IPS-18a (cell line): Measurements from ENCODE around the gene B9D1.
A peak's percentile ranks its signal among the peaks of the same experiment; 100 is the strongest.

Experiments
- H3K27ac ChIP-seq: one replicate; pipeline ENCODE4 v1.5.1; 2013; ENCODE audit warnings: low read length
- H3K27me3 ChIP-seq: one replicate; pipeline ENCODE4 v1.6.1; 2013; ENCODE audit warnings: mild to moderate bottlenecking, low read length; ENCODE audit not compliant: control insufficient read depth, insufficient read depth
- H3K36me3 ChIP-seq: one replicate; pipeline ENCODE4 v1.6.1; 2013; ENCODE audit warnings: low read depth, low read length; ENCODE audit not compliant: control insufficient read depth
- H3K4me1 ChIP-seq: one replicate; pipeline ENCODE4 v1.6.1; 2013; ENCODE audit warnings: low read depth, low read length; ENCODE audit not compliant: control insufficient read depth
- H3K4me3 ChIP-seq: one replicate; pipeline ENCODE4 v1.5.1; 2013; ENCODE audit warnings: low read length
- H3K9ac ChIP-seq: one replicate; pipeline ENCODE4 v1.6.1; 2013; ENCODE audit warnings: mild to moderate bottlenecking, low read length, moderate library complexity
- H3K9me3 ChIP-seq: one replicate; pipeline ENCODE4 v1.6.1; 2013; ENCODE audit warnings: low read depth, low read length; ENCODE audit not compliant: control insufficient read depth

The B9D1 gene

GRCh38 chr17:19386974-19387920 is 24.7 kb upstream of the B9D1 start, which contains the start of gene MFAP4:
Gene MFAP4, minus strand, starts transcription at chr17:19387190. Its CDS starts 35 bp downstream, at chr17:19387155.
- H3K4me3 ChIP-seq = peak within 1 kb of the TSS; percentile 19
- no peaks in the 10 kb centered on the region for H3K9me3 ChIP-seq
- peaks cover 19% of the 10 kb centered on the region for H3K36me3 ChIP-seq
- no peaks in the 10 kb centered on the region for H3K27me3 ChIP-seq
- peak within 1 kb of the TSS; percentile 41 for H3K9ac ChIP-seq
- H3K27ac ChIP-seq = peak within 1 kb of the TSS; percentile 65
- H3K4me1 ChIP-seq = peaks cover 21% of the 10 kb centered on the region

GRCh38 chr17:19386051-19386929 is 23.8 kb upstream of the B9D1 start:
- H3K9ac ChIP-seq = no peak overlapping the region
- H3K4me1 ChIP-seq = peaks cover 13% of the 10 kb centered on the region
- H3K27ac ChIP-seq = no peak overlapping the region
- H3K9me3 ChIP-seq = no peaks in the 10 kb centered on the region
- H3K36me3 ChIP-seq = peaks cover 24% of the 10 kb centered on the region
- no peaks in the 10 kb centered on the region for H3K27me3 ChIP-seq
- no peak overlapping the region for H3K4me3 ChIP-seq

GRCh38 chr17:19385521-19385983 is 23.0 kb upstream of the B9D1 start:
- H3K4me3 ChIP-seq = no peak overlapping the region
- H3K9me3 ChIP-seq = no peaks in the 10 kb centered on the region
- no peak overlapping the region for H3K9ac ChIP-seq
- H3K4me1 ChIP-seq = peaks cover 10% of the 10 kb centered on the region
- H3K36me3 ChIP-seq = peaks cover 31% of the 10 kb centered on the region
- H3K27ac ChIP-seq = no peak overlapping the region
- H3K27me3 ChIP-seq = no peaks in the 10 kb centered on the region

- Histone ChIP-seq H3K9ac (no peak overlapping the region), H3K9me3 (no peaks in the 10 kb centered on the region), H3K27me3 (no peaks in the 10 kb centered on the region), H3K4me3 (no peak overlapping the region), H3K4me1 (peaks cover 10% of the 10 kb centered on the region), H3K36me3 (peaks cover 38% of the 10 kb centered on the region), H3K27ac (no peak overlapping the region)
These were observed 22.3 kb upstream of the B9D1 start for GRCh38 chr17:19384723-19385391.

- H3K9me3 ChIP-seq = no peaks in the 10 kb centered on the region
- H3K27me3 ChIP-seq = no peaks in the 10 kb centered on the region
- H3K27ac ChIP-seq = no peak overlapping the region
- H3K36me3 ChIP-seq = peaks cover 43% of the 10 kb centered on the region
- peaks cover 10% of the 10 kb centered on the region for H3K4me1 ChIP-seq
- H3K4me3 ChIP-seq = no peak overlapping the region
- H3K9ac ChIP-seq = no peak overlapping the region
These were observed 21.4 kb upstream of the B9D1 start for GRCh38 chr17:19383681-19384470.

GRCh38 chr17:19382531-19383444 is 20.3 kb upstream of the B9D1 start:
- Histone ChIP-seq H3K9me3 (no peaks in the 10 kb centered on the region), H3K27me3 (no peaks in the 10 kb centered on the region), H3K4me1 (peaks cover 5% of the 10 kb centered on the region), H3K9ac (no peak overlapping the region), H3K27ac (no peak overlapping the region), H3K4me3 (no peak overlapping the region), H3K36me3 (peaks cover 43% of the 10 kb centered on the region)

- Histone ChIP-seq H3K4me1 (peaks cover 3% of the 10 kb centered on the region), H3K9me3 (no peaks in the 10 kb centered on the region), H3K4me3 (no peak overlapping the region), H3K27ac (no peak overlapping the region), H3K9ac (no peak overlapping the region), H3K27me3 (no peaks in the 10 kb centered on the region), H3K36me3 (peaks cover 43% of the 10 kb centered on the region)
These were observed 19.4 kb upstream of the B9D1 start for GRCh38 chr17:19381741-19382444.

- no peak overlapping the region for H3K4me3 ChIP-seq
- H3K36me3 ChIP-seq = peaks cover 43% of the 10 kb centered on the region
- H3K27ac ChIP-seq = no peak overlapping the region
- no peaks in the 10 kb centered on the region for H3K27me3 ChIP-seq
- peaks cover 4% of the 10 kb centered on the region for H3K4me1 ChIP-seq
- H3K9me3 ChIP-seq = no peaks in the 10 kb centered on the region
- no peak overlapping the region for H3K9ac ChIP-seq
These were observed 18.8 kb upstream of the B9D1 start for GRCh38 chr17:19381361-19381740.

GRCh38 chr17:19380481-19381301 is 18.2 kb upstream of the B9D1 start:
- no peaks in the 10 kb centered on the region for H3K9me3 ChIP-seq
- no peak overlapping the region for H3K27ac ChIP-seq
- H3K27me3 ChIP-seq = no peaks in the 10 kb centered on the region
- no peak overlapping the region for H3K4me3 ChIP-seq
- peaks cover 4% of the 10 kb centered on the region for H3K4me1 ChIP-seq
- H3K36me3 ChIP-seq = peaks cover 43% of the 10 kb centered on the region
- H3K9ac ChIP-seq = no peak overlapping the region
